ENCODE measurements around the gene CACNA1D.
"Not testable (repeated sequence)": the region's sequence is repeated elsewhere in the genome, so short reads cannot be mapped to it uniquely, and the experiment has no call there.

The CACNA1D gene

DNA sequence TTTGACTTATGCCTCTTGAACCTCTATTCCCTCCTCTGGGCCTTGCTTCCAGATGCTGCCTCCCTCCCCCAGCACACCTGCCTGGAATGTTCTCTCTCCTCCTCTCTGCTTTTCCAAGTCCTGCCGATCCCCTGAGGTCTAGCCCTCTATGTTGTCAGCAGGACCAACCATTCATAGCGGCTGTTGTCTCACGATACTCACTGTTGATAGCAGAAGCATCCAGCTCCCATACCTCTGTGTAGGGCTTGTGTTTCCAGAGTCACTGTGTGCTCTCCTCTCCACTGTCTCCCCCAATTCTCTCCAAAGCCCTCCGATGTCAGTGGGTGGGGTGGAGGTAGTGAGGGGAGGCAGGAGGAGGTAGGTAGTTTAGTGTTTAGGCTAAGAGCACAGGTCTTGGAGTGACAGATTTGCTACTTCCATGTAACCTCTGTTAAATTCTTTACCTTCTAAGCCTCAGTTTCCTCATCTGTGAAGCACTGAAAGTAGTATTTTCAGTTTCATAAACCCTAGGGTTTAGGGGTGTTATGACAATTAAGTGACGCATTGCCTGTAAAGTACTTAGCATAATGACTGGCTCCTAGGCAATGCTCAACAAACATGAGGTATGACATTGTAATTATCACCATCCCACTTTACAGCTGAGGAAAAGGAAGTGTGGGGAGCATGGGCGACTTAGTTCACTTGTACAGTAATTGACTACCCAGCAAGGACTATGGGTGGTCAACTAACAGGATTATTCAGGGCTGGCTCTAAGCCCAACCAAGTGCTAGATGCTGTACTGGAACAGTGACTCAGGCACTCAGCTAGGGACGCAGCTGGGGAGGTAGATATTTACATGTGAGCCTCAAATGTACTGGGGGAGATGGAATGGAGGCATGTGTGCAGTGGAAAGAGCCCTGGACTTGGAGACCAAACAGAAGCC lies 122.8 kb downstream of the CACNA1D start:
- DNase-seq (ENCODE audit: low spot score): no peak

DNA sequence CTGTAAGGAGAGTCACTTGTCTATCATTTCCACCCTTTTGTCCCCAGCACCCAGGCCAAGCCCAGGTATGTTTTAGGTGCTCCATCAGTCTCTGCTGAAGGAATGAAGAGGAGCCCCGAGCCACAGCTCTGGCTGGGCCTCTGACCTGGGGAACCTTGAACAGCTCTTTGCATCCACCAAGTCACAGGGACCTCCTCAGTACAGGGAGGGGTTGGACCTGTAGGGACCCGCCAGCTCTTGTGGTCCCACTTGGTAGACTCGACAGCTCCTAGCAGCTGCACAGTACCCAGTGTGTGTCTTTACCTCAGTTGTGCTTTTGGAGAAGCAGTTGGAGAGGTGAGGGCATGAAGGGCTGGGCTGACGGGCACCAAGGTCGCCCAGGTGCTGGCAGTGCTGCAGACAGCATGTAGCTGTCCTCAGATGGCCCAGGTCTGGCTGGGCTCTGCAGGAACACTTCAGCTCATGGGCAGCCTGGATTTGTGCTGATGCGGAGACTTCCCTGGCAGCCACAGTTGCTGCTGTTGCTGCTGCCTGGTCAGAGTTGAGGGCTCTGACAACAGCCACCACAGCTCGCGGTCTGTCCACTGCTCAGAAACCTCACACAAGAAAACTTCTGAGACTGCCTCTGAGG lies 123.6 kb downstream of the CACNA1D start:
- no peak for DNase-seq (ENCODE audit: low spot score)

- DNase-seq (ENCODE audit: low spot score): no peak
Observed at GRCh38 chr3:53618524-53618906, 124.1 kb downstream of the CACNA1D start.

DNA sequence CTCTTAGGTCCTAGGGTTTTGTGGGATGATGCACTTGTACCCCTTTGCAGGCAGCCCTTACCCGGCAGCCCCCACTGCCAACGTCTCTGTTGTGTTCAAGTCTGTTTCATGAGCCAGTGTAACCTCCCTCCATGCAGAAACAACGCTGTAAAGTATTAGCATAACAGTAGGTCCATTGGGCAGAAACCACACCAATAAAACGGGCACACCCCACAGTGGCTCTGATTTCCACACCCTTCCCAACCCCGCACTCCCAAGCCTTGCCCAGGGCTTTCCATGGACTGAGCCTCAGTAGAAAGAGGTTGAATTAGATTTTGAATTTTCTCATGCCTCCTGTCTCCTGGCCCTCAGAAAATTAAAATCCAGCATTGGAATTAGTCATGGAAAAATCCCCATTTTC lies 124.5 kb downstream of the CACNA1D start:
- no peak for DNase-seq (ENCODE audit: low spot score)

DNA sequence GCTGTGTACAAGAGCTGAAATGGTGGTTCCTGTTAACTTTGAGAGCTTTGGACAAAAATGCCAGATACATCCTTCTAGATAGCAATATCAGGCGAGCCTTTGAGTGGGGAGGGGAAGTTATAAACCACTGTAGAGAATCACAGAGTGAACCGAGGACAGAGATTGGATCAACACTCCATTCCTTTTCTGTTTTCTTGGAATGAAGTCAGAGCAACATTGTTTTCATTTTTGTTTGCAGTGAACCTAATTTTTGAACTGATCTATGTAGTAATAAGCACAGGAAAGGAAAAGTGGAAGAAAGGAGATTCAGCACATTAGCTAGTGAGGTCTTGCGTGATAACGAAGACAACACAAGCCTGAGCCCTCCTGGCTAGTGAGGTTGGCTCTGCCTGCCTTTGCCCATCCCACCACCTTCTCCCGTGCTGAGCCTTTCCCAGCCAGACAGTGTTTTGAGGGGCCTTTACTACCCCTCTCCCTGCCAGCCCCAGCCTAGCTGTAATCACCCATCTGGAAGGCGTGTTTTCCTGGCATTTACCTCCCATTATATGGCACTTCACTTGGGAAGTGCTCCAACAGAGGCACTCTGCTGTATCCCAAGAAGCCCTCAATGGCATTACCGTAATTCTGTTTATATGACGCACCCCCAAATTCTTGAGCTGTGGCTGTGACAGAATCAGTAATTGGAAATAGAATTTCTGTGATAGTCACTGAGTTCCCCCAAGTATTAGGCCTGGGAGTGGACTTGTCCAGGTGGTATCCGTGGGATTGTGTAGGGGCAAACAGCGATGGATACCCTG lies 129.8 kb downstream of the CACNA1D start:
- DNase-seq (ENCODE audit: low spot score): no peak

DNA sequence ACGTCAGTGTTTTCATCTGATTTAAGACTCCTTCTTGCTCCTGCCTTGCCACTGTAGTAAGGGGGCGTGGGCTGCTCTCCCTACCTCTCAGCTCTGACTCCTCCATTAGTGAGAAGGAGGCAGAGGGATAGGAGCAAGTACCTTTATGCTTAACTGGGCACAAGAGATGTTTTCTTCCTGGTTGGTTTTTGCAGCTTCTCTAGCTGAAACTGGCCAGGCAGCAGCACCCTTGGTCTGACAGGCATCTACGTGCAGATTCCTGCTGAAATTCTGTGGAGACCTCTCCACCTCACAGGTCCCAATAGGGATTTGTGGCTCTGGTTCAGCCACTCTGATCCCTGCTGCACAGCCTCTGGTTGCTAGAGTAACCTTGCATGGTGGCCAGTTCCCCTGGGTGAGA lies 132.5 kb downstream of the CACNA1D start:
- DNase-seq (ENCODE audit: low spot score): no peak

DNA sequence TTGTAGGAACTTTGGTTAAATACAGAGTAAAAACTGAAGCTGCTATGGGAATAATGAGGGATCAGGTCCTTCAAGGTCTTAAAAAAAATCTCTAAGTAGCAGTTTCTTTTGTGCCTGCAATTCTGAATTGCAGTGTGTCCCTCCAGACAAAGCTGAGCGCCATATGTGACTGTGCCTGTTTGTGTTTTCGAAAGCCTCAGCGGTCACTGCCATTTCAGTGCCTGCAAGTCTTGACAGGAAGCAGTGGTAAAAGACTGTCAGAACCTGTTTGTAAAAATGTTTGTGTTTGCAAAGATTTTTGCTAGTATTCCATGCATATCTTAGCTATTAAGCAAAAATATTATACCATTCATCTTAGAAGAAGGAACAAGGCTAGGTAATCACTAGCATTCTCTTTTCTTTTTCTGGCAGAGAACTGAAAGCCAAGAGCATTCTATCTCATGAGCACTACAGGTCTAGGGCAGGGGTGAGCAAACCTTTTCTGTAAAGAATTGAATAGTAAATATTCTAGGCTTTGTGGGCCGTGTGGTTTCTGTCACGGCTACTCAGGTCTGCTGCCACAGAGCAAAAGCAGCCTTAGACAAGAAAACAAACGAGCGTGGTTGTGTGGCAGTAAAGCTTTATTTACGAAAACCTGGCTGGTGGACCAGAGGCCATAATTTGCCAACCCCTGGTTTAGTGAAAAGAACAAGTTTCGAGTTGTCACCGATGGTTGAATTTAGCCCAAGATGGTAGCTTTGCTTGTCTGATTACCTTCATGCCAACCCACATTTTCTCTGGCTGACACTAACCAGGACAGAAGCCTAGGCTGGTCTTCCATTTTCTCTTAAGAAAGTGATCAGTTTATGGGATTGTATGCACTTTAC lies 134.4 kb downstream of the CACNA1D start:
- DNase-seq (ENCODE audit: low spot score): no peak

DNA sequence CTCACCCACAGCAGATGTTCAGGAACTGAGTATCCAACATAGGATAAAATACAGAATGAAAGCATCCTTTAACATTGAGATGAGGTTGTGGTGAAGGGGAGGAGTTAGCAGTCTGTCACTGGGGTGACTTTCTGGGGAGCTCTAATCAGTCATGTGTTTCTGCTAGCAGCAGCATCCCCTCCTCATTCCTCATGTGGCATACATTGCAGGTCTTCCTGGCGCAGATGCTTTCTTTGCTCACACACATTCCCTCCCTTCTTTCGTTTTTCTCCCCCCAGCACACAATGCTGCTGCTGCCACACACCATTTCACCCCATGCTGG lies 135.0 kb downstream of the CACNA1D start:
- no peak for DNase-seq (ENCODE audit: low spot score)

DNA sequence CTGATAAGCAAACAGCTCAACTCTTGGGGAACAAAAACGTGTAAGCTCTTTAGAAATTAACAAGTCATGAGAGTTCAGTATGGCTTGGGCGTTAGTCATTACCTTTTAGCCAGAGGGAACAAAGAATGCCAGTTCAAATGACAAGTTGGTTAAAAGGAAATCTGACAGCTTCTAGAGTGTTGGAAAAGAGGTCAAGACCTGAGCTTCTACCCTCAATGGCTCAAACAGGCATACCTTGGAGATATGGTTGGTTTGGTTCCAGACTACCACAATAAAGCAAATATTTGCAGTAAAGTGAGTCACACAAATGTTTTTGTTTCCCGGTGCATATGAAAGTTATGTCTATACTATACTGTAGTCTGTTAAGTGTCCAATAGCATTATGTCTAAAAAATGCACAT lies 136.1 kb downstream of the CACNA1D start:
- DNase-seq (ENCODE audit: low spot score): no peak

DNA sequence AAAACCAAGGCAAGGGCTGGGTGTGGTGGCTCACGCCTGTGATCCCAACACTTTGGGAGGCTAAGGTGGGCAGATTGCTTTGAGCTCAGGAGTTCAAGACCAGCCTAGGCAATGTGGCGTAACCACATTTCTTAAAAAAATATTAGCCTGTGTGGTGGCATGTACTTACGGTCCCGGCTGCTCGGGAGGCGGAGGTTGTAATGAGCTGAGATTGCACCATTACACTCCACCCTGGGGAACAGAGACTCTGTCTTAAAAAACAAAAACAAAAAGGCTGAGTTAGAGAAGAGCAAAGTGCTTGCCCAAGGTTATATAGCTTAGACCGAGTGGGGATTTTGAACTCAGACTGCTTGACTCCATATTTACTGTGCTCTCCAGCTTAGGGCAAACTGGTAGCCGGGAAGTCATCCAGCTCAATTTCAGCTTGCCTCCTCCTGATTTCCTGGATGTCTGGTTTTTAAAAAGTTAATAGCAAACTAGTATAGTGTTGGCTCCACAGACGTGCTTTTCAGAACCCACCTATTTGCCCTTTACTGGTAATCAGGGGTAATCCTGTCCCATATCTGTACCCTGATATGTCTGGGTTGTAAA lies 138.9 kb downstream of the CACNA1D start:
- no peak for DNase-seq (ENCODE audit: low spot score)

DNA sequence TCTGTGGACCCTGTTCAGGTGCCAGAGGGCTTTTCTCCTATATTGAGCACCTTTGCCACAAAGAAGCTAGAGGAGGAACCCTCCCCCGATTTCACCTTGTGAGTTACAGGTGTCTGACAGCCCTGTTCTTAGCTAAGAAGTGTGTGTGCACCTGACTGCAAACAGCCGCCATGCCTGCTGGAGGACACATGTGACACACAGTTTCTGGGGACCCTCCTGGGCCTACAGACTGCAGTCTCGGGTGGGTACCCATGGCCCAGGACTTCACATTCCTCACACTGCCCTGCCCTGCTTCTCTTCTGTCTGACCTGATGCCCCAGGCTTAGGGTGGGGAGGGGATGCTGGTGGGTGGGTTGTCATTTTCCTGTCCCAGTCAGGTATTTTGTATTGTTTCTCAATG lies 140.6 kb downstream of the CACNA1D start:
- DNase-seq (ENCODE audit: low spot score): no peak

- DNase-seq (ENCODE audit: low spot score): not testable (repeated sequence)
Observed at GRCh38 chr3:53638806-53639205, 144.4 kb downstream of the CACNA1D start.

DNA sequence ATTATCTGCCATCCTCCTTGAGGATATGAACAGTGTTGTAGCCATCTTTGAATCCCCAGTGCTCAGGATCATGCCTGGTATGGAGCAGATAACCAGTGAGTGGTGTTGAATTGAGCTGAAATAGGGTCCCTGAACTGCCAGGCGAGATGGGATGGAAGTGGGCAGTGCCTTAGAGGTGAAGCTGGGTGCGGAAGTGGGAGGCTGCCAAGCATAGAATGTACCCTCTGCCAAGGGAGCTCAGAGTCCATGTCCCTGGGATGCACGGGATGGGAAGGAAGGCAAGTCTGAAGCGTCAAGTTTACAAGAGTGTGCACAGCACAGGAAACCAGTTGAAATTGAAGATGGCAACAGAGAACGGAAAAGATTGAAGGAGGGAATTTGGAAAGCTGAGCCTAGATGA lies 147.0 kb downstream of the CACNA1D start:
- no peak for DNase-seq (ENCODE audit: low spot score)

DNA sequence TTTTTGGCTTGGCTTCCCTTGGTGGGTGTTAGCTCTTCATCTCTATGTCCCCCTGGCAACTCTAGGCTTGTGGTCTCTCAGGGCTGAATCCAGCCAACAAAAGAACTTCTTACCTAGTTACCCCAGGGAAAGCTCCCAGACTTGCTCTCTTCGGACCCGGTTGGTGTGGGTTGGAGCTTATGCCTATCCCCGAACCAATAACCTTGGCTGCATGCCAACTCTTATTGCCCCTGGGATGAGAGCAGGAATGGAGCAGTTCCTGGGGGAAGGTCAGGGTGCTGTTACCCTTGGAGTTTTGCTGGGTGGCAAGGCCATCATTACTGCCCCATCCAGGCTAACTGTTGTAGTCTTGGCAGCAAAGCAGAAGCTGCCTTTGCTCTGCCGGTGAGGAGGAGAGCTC lies 147.8 kb downstream of the CACNA1D start:
- no peak for DNase-seq (ENCODE audit: low spot score)

DNA sequence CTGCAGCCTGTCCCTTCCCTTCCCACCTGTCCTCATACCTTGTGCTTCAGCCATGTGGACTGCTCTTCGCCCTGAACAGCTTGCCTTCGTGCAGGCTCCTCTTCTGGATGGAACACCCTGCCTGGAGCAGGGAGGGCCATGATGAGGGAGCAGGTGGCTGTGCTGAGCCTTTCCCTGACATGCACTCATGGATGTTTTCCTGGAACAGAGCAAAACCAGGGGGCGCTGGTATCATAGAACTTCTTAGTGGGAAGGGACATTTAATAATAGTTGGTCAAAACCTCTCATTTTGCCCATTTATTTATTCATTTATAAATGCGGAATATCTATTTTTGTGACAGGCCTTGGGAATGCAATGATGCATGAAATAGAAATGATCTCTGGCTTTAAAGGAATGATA lies 149.3 kb downstream of the CACNA1D start:
- DNase-seq (ENCODE audit: low spot score): no peak

DNA sequence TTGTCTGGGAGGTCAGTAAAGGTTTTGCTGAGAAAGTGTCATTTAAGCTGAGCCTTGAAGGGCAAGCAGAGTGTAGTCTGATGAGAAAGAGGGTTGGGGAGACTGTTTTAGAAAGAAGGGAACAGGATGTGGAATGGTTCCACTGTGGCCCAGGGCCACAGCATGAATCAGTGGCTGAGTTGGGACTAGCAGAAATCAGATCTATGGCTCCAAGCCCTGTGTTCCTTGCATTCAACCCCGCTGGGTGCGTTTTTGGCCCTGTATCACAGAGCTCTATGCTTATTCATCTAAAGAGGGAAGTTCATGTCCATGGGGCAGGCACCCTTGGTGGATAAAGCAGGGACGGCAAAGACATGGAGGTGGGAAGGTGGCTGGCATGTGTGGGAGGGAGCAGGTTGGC lies 151.3 kb downstream of the CACNA1D start:
- no peak for DNase-seq (ENCODE audit: low spot score)

GRCh38 chr3:53646723-53647122 lies 152.3 kb downstream of the CACNA1D start:
- DNase-seq (ENCODE audit: low spot score): no peak

GRCh38 chr3:53649816-53650215 lies 155.4 kb downstream of the CACNA1D start:
- no peak for DNase-seq (ENCODE audit: low spot score)

- no peak for DNase-seq (ENCODE audit: low spot score)
Observed at GRCh38 chr3:53650424-53650823, 156.0 kb downstream of the CACNA1D start.

- no peak for DNase-seq (ENCODE audit: low spot score)
Observed at GRCh38 chr3:53650928-53651661, 156.7 kb downstream of the CACNA1D start.

DNA sequence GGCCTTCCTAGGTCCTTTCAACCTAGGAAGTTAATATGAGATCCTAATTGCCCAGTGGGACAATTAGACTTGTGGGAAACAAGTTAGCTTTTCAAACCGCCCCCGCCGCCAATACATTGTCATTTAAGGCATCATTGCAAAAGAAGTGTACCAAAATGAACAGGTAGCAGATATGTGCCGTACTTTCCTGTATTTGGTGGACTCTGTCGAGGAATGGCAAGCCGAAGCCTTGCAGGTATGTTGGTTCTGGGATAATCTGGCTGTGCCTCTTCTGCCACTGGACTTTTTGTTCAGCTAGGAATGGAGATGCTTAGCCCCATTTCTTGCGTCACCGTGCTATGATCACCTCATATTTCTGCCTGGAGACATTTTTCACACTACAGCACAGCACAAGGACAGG lies 157.5 kb downstream of the CACNA1D start:
- no peak for DNase-seq (ENCODE audit: low spot score)
